ENCODE data around the gene TBX4.

- TF ChIP-seq CTCF (IDR thresholded peaks at IDR 0.05 in 4 of 5, conservative IDR thresholded peaks at IDR 0.05 in 1 of 5) (no peak), POLR2A (IDR thresholded peaks at IDR 0.05) (no peak)
These were observed 50.1 kb downstream of the TBX4 start for GRCh38 chr17:61502292-61502691.

Data from gastrocnemius medialis (tissue), 4 donors.